Endothelial cell of umbilical vein (primary cell): Measurements from ENCODE around the gene TMEM169. TPM values are rescaled to one million over a fixed set of nuclear protein-coding genes. Genes with fewer than 3 reads are reported as not detected.

Source experiments
- BruUV-seq: library from RNA; stranded (reverse); fragments of 400-500 nt; replicated peaks from 2 replicates; lab custom pipeline; 2021; lab: Mats Ljungman, UMichigan
- CTCF ChIA-PET: fragments of 300-600, 350-600 bp; sonication (Branson Sonifier 250); formaldehyde crosslinking; loops from one replicate; lab custom pipeline; 2021; ENCODE audit warnings: antibody characterized with exemption, inconsistent platforms; lab: Charles Lee
- POLR2A ChIA-PET: fragments of 300-600, 350-600 bp; sonication (Branson Sonifier 250); formaldehyde crosslinking; loops from one replicate; lab custom pipeline; 2021; ENCODE audit warnings: antibody characterized with exemption, inconsistent platforms; lab: Charles Lee
- DNase-seq: peaks from one replicate; pipeline ENCODE4 v3.0.0-alpha.2; 2011; ENCODE audit warnings: low read depth, low spot score
- FAIRE-seq: peaks from 2 replicates; lab custom pipeline; 2011; peaks lifted over from hg19 to GRCh38; lab: Jason Lieb, UNC
- H2AFZ ChIP-seq: 2 replicates; pipeline ENCODE4 v1.6.0; 2012; ENCODE audit warnings: low read depth, low read length, control low read depth, inconsistent platforms
- H3K27ac ChIP-seq: 2 replicates; pipeline ENCODE4 v1.5.1; 2011; ENCODE audit warnings: low read depth, mild to moderate bottlenecking, control low read depth, low read length, moderate library complexity; ENCODE audit not compliant: insufficient read depth
- H3K27me3 ChIP-seq, 2 experiments: 2 replicates each; pipeline versions ENCODE4 v1.6.0 to v1.6.1; 2011; ENCODE audit warnings: low read length in 2 of 2, mixed read lengths in 1 of 2; ENCODE audit not compliant: control insufficient read depth in 2 of 2, insufficient read depth in 2 of 2
- H3K36me3 ChIP-seq, 2 experiments: 2 replicates in 1 of 2; 3 replicates in 1 of 2; pipeline ENCODE4 v1.5.1; 2011; ENCODE audit warnings: low read length in 2 of 2, mild to moderate bottlenecking in 1 of 2, moderate library complexity in 1 of 2; ENCODE audit not compliant: control insufficient read depth in 2 of 2, insufficient read depth in 2 of 2; ENCODE audit errors: extremely low read depth in 1 of 2
- H3K4me1 ChIP-seq: 3 replicates; pipeline ENCODE4 v1.5.1; 2011; ENCODE audit warnings: mild to moderate bottlenecking, low read length; ENCODE audit not compliant: control insufficient read depth, insufficient read depth; ENCODE audit errors: extremely low read depth
- H3K4me2 ChIP-seq: 2 replicates; pipeline ENCODE4 v1.6.1; 2011; ENCODE audit warnings: low read length, control low read depth, mixed read lengths; ENCODE audit not compliant: insufficient read depth
- H3K4me3 ChIP-seq, 3 experiments: fragments of 200-600 bp in 1 of 3; sonication (generic), shearing (Covaris generic) in 1 of 3; replicated peaks in 1 of 3; 2 replicates each; pipeline ENCODE4 v1.5.1; 2011 to 2016; ENCODE audit warnings: control low read depth in 3 of 3, low read length in 3 of 3, mild to moderate bottlenecking in 2 of 3, inconsistent platforms in 1 of 3, low read depth in 1 of 3, moderate library complexity in 1 of 3; ENCODE audit not compliant: insufficient read depth in 1 of 3
- H3K79me2 ChIP-seq: 2 replicates; pipeline ENCODE4 v1.6.0; 2012; ENCODE audit warnings: low read length, inconsistent platforms; ENCODE audit not compliant: control insufficient read depth, insufficient read depth
- H3K9ac ChIP-seq: replicated peaks from 2 replicates; pipeline ENCODE3; 2011; ENCODE audit warnings: low read length, control low read depth; ENCODE audit not compliant: insufficient read depth; ENCODE audit errors: extremely low read depth
- H3K9me1 ChIP-seq: replicated peaks from 3 replicates; pipeline ENCODE4 v1.6.0; 2011; ENCODE audit warnings: mild to moderate bottlenecking, low read length; ENCODE audit not compliant: control insufficient read depth, insufficient read depth; ENCODE audit errors: extremely low read depth
- H3K9me3 ChIP-seq: replicated peaks from 2 replicates; pipeline ENCODE4 v1.5.1; 2012; ENCODE audit warnings: low read length, inconsistent platforms; ENCODE audit not compliant: control insufficient read depth, insufficient read depth
- H4K20me1 ChIP-seq: replicated peaks from 2 replicates; pipeline ENCODE3; 2011; ENCODE audit warnings: mild to moderate bottlenecking, low read length; ENCODE audit not compliant: control insufficient read depth, insufficient read depth; ENCODE audit errors: extremely low read depth
- CTCF ChIP-seq, 2 donors: IDR thresholded peaks; 1 replicate in 1 of 2; 2 replicates in 1 of 2; pipeline ENCODE4 v1.5.1; 2011; ENCODE audit warnings: low read length in 2 of 2, mild to moderate bottlenecking in 2 of 2, moderate library complexity in 2 of 2, control low read depth in 1 of 2, inconsistent platforms in 1 of 2, low read depth in 1 of 2; ENCODE audit not compliant: insufficient read depth in 1 of 2; ENCODE audit errors: extremely low read depth in 1 of 2
- EZH2 ChIP-seq: IDR thresholded peaks from 2 replicates; pipeline ENCODE4 v1.6.1; 2012; ENCODE audit warnings: borderline replicate concordance, low read depth, mild to moderate bottlenecking, moderate library complexity, low read length, inconsistent platforms; ENCODE audit not compliant: severe bottlenecking
- FOS ChIP-seq: IDR thresholded peaks from 2 replicates; pipeline ENCODE4 v1.6.1; 2011; ENCODE audit warnings: mild to moderate bottlenecking, low read length, moderate library complexity, borderline replicate concordance; ENCODE audit not compliant: insufficient read depth
- GATA2 ChIP-seq: IDR thresholded peaks from 2 replicates; pipeline ENCODE4 v1.7.0; 2011; ENCODE audit warnings: low read depth, mild to moderate bottlenecking, moderate library complexity, mixed read lengths, low read length; ENCODE audit not compliant: insufficient read length, insufficient read depth
- JUN ChIP-seq: IDR thresholded peaks from 2 replicates; pipeline ENCODE4 v1.6.1; 2011; ENCODE audit warnings: borderline replicate concordance, low read depth; ENCODE audit not compliant: insufficient read length, insufficient read depth
- MAX ChIP-seq: IDR thresholded peaks from 2 replicates; pipeline ENCODE4 v1.6.1; 2011; ENCODE audit not compliant: insufficient read depth, insufficient read length
- MYC ChIP-seq: IDR thresholded peaks from one replicate; pipeline ENCODE4 v1.6.1; 2011; ENCODE audit warnings: mild to moderate bottlenecking, low read depth, low read length
- POLR2A ChIP-seq: IDR thresholded peaks from 2 replicates; pipeline ENCODE4 v1.6.1; 2012; ENCODE audit warnings: low read depth, mild to moderate bottlenecking, control low read depth, low read length
- POLR2AphosphoS5 ChIP-seq: IDR thresholded peaks from 2 replicates; pipeline ENCODE4 v1.6.1; 2012; ENCODE audit warnings: low read depth, mild to moderate bottlenecking, control low read depth, low read length, moderate library complexity; ENCODE audit not compliant: insufficient read depth
- dilution Hi-C: fragments of 300-500 bp; cut with MboI; formaldehyde crosslinking; loops from one replicate; pipeline ENCODE4 v1.15.0; 2019; ENCODE audit warnings: low sequenced_read_pairs; ENCODE audit not compliant: extremely low pct_ligation_motif_present
- intact Hi-C: fragments of 100-400 bp; cut with micrococcal nuclease; formaldehyde crosslinking; loops from one replicate; pipeline ENCODE4 v1.10.0; 2022
- polyA plus RNA-seq, 4 experiments: library from polyadenylated mRNA; depleted of rRNA in 3 of 4; stranded (reverse) in 3 of 4; unstranded in 1 of 4; fragments of >200 nt; gene quantifications; 2 replicates each; pipeline versions ENCODE4 v1.2.1 to v1.2.3, GENCODE V29; 2011 to 2012; ENCODE audit warnings: missing spikeins in 1 of 4
- total RNA-seq: library from RNA; stranded (reverse); gene quantifications from 2 replicates; pipeline ENCODE4 v1.2.3, GENCODE V29; 2021

TMEM169 gene
- total and polyA plus RNA-seq, 2 donors (not counting 3 experiments of a cell fraction or from before 2014, with no cell fraction given), result 0.20 TPM; not detected in 1

- CTCF ChIA-PET, result no interaction called here
- POLR2A ChIA-PET, result no interaction called here
- no peak overlapping the region for H3K27ac ChIP-seq
Measured at GRCh38 chr2:216074380-216074779, 7.3 kb upstream of the TMEM169 start.

More at GRCh38 chr2:216074380-216074779, 7.3 kb upstream of the TMEM169 start:
- BruUV-seq, result no TSS peak
- no peak overlapping the region for H2AFZ ChIP-seq
- FAIRE-seq (no peak), DNase-seq (no peak)
- H3K4me3 ChIP-seq, result no peak overlapping the region
- H3K4me2 ChIP-seq, result no peak overlapping the region
- TF ChIP-seq EZH2 (no peak), MYC (no peak), FOS (no peak), CTCF (IDR thresholded peaks at IDR 0.05; ENCODE audit: extremely low read depth in 1 of 2, insufficient read depth in 1 of 2, low read depth in 1 of 2, low read length in 2 of 2) (no peak), GATA2 (no peak), JUN (no peak), MAX (no peak), POLR2A (no peak), POLR2AphosphoS5 (no peak)
- H3K36me3 ChIP-seq, result no peaks in the 10 kb centered on the region
- H3K9ac ChIP-seq, result no peak overlapping the region
- H3K9me3 ChIP-seq, result no peaks in the 10 kb centered on the region
- intact Hi-C loops (no loop called here), dilution Hi-C loops (no loop called here)
- H3K79me2 ChIP-seq, result no peaks in the 10 kb centered on the region
- no peaks in the 10 kb centered on the region for H4K20me1 ChIP-seq
- no peaks in the 10 kb centered on the region for H3K27me3 ChIP-seq
- no peaks in the 10 kb centered on the region for H3K4me1 ChIP-seq
- no peaks in the 10 kb centered on the region for H3K9me1 ChIP-seq
